CD14-positive monocyte (primary cell): ENCODE measurements around the gene MTARC2. TPM values are rescaled to one million over a fixed set of nuclear protein-coding genes. Genes with fewer than 3 reads are reported as not detected.

ENCODE experiments used
- DNase-seq, 3 donors: peaks; one replicate each; pipeline ENCODE4 v3.0.0-alpha.2; 2011 to 2022
- H2AFZ ChIP-seq: 2 replicates; pipeline ENCODE4 v1.6.0; 2012; ENCODE audit warnings: mild to moderate bottlenecking, low read depth, low read length, inconsistent platforms; ENCODE audit not compliant: insufficient read depth, poor library complexity, severe bottlenecking
- H3K27ac ChIP-seq, 2 donors: 1 replicate in 1 of 2; 2 replicates in 1 of 2; pipeline ENCODE4 v1.5.1; 2012 to 2013; ENCODE audit warnings: low read length in 2 of 2, control low read depth in 1 of 2, inconsistent platforms in 1 of 2, low read depth in 1 of 2, mild to moderate bottlenecking in 1 of 2
- H3K27me3 ChIP-seq, 2 donors: one replicate each; pipeline versions ENCODE4 v1.6.0 to v1.6.1; 2011 to 2013; ENCODE audit warnings: low read length in 2 of 2; ENCODE audit not compliant: control insufficient read depth in 2 of 2, insufficient read depth in 2 of 2
- H3K36me3 ChIP-seq, 2 donors: replicated peaks in 1 of 2; 1 replicate in 1 of 2; 2 replicates in 1 of 2; pipeline versions ENCODE4 v1.5.1 to v1.6.1; 2012 to 2013; ENCODE audit warnings: low read length in 2 of 2, control low read depth in 1 of 2, inconsistent platforms in 1 of 2, mild to moderate bottlenecking in 1 of 2; ENCODE audit not compliant: insufficient read depth in 2 of 2, control insufficient read depth in 1 of 2
- H3K4me1 ChIP-seq, 2 donors: 1 replicate in 1 of 2; 2 replicates in 1 of 2; pipeline versions ENCODE4 v1.5.1 to v1.6.1; 2012 to 2013; ENCODE audit warnings: low read length in 2 of 2, control low read depth in 1 of 2, inconsistent platforms in 1 of 2, mild to moderate bottlenecking in 1 of 2, moderate library complexity in 1 of 2; ENCODE audit not compliant: insufficient read depth in 2 of 2, control insufficient read depth in 1 of 2
- H3K4me2 ChIP-seq: replicated peaks from 2 replicates; pipeline ENCODE3; 2012; ENCODE audit warnings: low read length, moderate library complexity, mild to moderate bottlenecking; ENCODE audit not compliant: poor library complexity, severe bottlenecking; ENCODE audit errors: extremely low read depth
- H3K4me3 ChIP-seq, 3 experiments: fragments of 200-600 bp in 1 of 3; sonication (generic) in 1 of 3; replicated peaks in 1 of 3; 1 replicate in 2 of 3; 2 replicates in 1 of 3; pipeline ENCODE4 v1.5.1; 2011 to 2013; ENCODE audit warnings: low read length in 3 of 3, mild to moderate bottlenecking in 3 of 3, control low read depth in 2 of 3, low read depth in 2 of 3, inconsistent platforms in 1 of 3, moderate library complexity in 1 of 3
- H3K79me2 ChIP-seq: 2 replicates; pipeline ENCODE4 v1.6.0; 2012; ENCODE audit warnings: mild to moderate bottlenecking, control low read depth, inconsistent platforms, low read length, moderate library complexity; ENCODE audit not compliant: insufficient read depth
- H3K9ac ChIP-seq: 2 replicates; pipeline ENCODE4 v1.6.0; 2017; ENCODE audit warnings: low read length, mild to moderate bottlenecking; ENCODE audit not compliant: insufficient read depth, poor library complexity, severe bottlenecking
- H3K9me3 ChIP-seq, 2 donors: replicated peaks in 1 of 2; 1 replicate in 1 of 2; 2 replicates in 1 of 2; pipeline versions ENCODE4 v1.5.1 to v1.6.1; 2012 to 2013; ENCODE audit warnings: low read length in 2 of 2, control low read depth in 1 of 2; ENCODE audit not compliant: control insufficient read depth in 1 of 2, insufficient read depth in 1 of 2
- H4K20me1 ChIP-seq: 2 replicates; pipeline ENCODE4 v1.6.0; 2012; ENCODE audit warnings: mild to moderate bottlenecking, low read length, control low read depth, moderate library complexity; ENCODE audit not compliant: insufficient read depth
- H3K27ac Mint-ChIP-seq, 7 donors: one replicate each; pipeline ENCODE4 v1.8.0; 2020; ENCODE audit warnings: mild to moderate bottlenecking in 7 of 7, mixed read lengths in 7 of 7, moderate library complexity in 6 of 7, inconsistent platforms in 2 of 7
- H3K27me3 Mint-ChIP-seq, 3 donors: one replicate each; pipeline ENCODE4 v1.8.0; 2021 to 2022; ENCODE audit warnings: low read depth in 3 of 3, mild to moderate bottlenecking in 3 of 3, mixed read lengths in 3 of 3, moderate library complexity in 3 of 3, inconsistent platforms in 1 of 3
- H3K36me3 Mint-ChIP-seq, 2 donors: one replicate each; pipeline ENCODE4 v1.8.0; 2020; ENCODE audit warnings: mixed read lengths in 2 of 2, inconsistent platforms in 1 of 2, mild to moderate bottlenecking in 1 of 2
- H3K4me1 Mint-ChIP-seq: one replicate; pipeline ENCODE4 v1.8.0; 2020; ENCODE audit warnings: mild to moderate bottlenecking, mixed read lengths
- H3K4me3 Mint-ChIP-seq, 2 donors: one replicate each; pipeline ENCODE4 v1.8.0; 2020; ENCODE audit warnings: mild to moderate bottlenecking in 2 of 2, mixed read lengths in 2 of 2, moderate library complexity in 1 of 2
- H3K9me3 Mint-ChIP-seq, 7 donors: one replicate each; pipeline ENCODE4 v1.8.0; 2020 to 2022; ENCODE audit warnings: mixed read lengths in 7 of 7, mild to moderate bottlenecking in 6 of 7, moderate library complexity in 6 of 7, inconsistent platforms in 2 of 7
- CTCF ChIP-seq: fragments of 200-600 bp; IDR thresholded peaks from one replicate; pipeline ENCODE4 v1.8.0; 2022; ENCODE audit warnings: antibody characterized with exemption, mild to moderate bottlenecking
- WGBS: methylation state at CpG from one replicate; pipeline ENCODE4 v1.1.5; 2013; ENCODE audit warnings: missing lambda C conversion rate; ENCODE audit not compliant: insufficient coverage; 5-methylcytosine and 5-hydroxymethylcytosine counted together
- intact Hi-C, 2 donors: fragments of 100-400 bp; cut with micrococcal nuclease; formaldehyde crosslinking; loops; one replicate each; pipeline versions ENCODE4 v1.15.0 to v1.15.1; 2023
- polyA plus RNA-seq, 3 donors: library from polyadenylated mRNA; depleted of rRNA in 1 of 3; unstranded in 2 of 3; stranded (reverse) in 1 of 3; fragments of 300-500 nt in 2 of 3; fragments of >200 nt in 1 of 3; fragmentation: Illumina TruSeq in 2 of 3; gene quantifications; 1 replicate in 2 of 3; 2 replicates in 1 of 3; pipeline ENCODE4 v1.2.3, GENCODE V29; 2012 to 2021

The MTARC2 gene
- polyA plus RNA-seq, 3 donors: 0.29 to 0.81 (median 0.56) TPM

GRCh38 chr1:220789532-220790147, 41.5 kb downstream of the MTARC2 start:
- Histone ChIP-seq H3K79me2 (peaks cover 81% of the 10 kb centered on the region), H3K27ac (peak overlapping the region; percentile 46 to 79), H3K4me1 (peaks cover 67 to 74% of the 10 kb centered on the region in 2 donors), H2AFZ (no peak overlapping the region), H3K4me2 (peak overlapping the region; percentile 40), H3K9ac (no peak overlapping the region), H4K20me1 (no peaks in the 10 kb centered on the region), H3K4me3 (peak overlapping the region in 1 of 3 experiments; percentile 34), H3K9me3 (no peaks in the 10 kb centered on the region), H3K36me3 (peaks cover 10 to 19% of the 10 kb centered on the region in 2 donors), H3K27me3 (no peaks in the 10 kb centered on the region)
- intact Hi-C loops: no loop called here
- 0% methylated on average over 1 of the region's 2 CpGs for WGBS
- Mint-ChIP-seq H3K9me3 (peaks cover 0 to 3% (median 0%) of the 10 kb centered on the region in 7 donors), H3K4me3 (peak overlapping the region in 1 of 2 donors; percentile 54), H3K27me3 (no peaks in the 10 kb centered on the region), H3K4me1 (peaks cover 75% of the 10 kb centered on the region), H3K27ac (peak overlapping the region in 6 of 7 donors; percentile 72 to 87 (median 83)), H3K36me3 (peaks cover 6 to 24% of the 10 kb centered on the region in 2 donors)
- peak; percentile 30 to 57 (median 50) for DNase-seq
- TF ChIP-seq CTCF: no peak

GRCh38 chr1:220791285-220791684, 43.2 kb downstream of the MTARC2 start:
- Histone ChIP-seq H3K36me3 (peaks cover 20 to 28% of the 10 kb centered on the region in 2 donors), H3K79me2 (peaks cover 82% of the 10 kb centered on the region), H3K4me2 (peak overlapping the region; percentile 12), H3K27ac (peak overlapping the region; percentile 18 to 72), H3K4me3 (peak overlapping the region in 1 of 3 experiments; percentile 25), H2AFZ (peak overlapping the region; percentile 63), H3K27me3 (no peaks in the 10 kb centered on the region), H3K9ac (no peak overlapping the region), H4K20me1 (no peaks in the 10 kb centered on the region), H3K9me3 (no peaks in the 10 kb centered on the region), H3K4me1 (peaks cover 51 to 57% of the 10 kb centered on the region in 2 donors)
- Mint-ChIP-seq H3K36me3 (peaks cover 6 to 28% of the 10 kb centered on the region in 2 donors), H3K27me3 (no peaks in the 10 kb centered on the region), H3K9me3 (peaks cover 0 to 3% (median 0%) of the 10 kb centered on the region in 7 donors), H3K4me3 (peak overlapping the region in 1 of 2 donors; percentile 3), H3K4me1 (peaks cover 59% of the 10 kb centered on the region), H3K27ac (peak overlapping the region; percentile 5 to 63 (median 55))
- no peak for TF ChIP-seq CTCF
- 0% methylated on average over 3 of the region's 6 CpGs for WGBS
- intact Hi-C loops: no loop called here
- DNase-seq: peak in 1 of 3 donors; percentile 12
